ENCODE results near the gene FZR1. TPM values are rescaled to one million over a fixed set of nuclear protein-coding genes. Genes with fewer than 3 reads are reported as not detected.

The FZR1 gene
- total and polyA plus RNA-seq, 2 of the 13 experiments (the other 11 are each of a cell fraction or from before 2014, with no cell fraction given): 29.0 to 30.8 TPM

GRCh38 chr19:3500429-3501101, 5.5 kb upstream of the FZR1 start, which contains the start of gene DOHH (continued):
- TF ChIP-seq ZMAT5 (CRISPR knock-in tag; IDR thresholded peaks at IDR 0.05; ENCODE audit: borderline replicate concordance, low read depth): no peak
- TF ChIP-seq CCDC6 (CRISPR knock-in tag; IDR thresholded peaks at IDR 0.05): peak; percentile 90; the same call in 1 of the 2 replicates
- no peak for TF ChIP-seq ZNF740 (CRISPR knock-in tag; IDR thresholded peaks at IDR 0.05)
- TF ChIP-seq ISL2 (CRISPR knock-in tag; IDR thresholded peaks at IDR 0.05): no peak; the same call in 1 of the 2 replicates
- no peak; the same call in 1 of the 2 replicates for TF ChIP-seq ZSCAN12 (CRISPR knock-in tag; IDR thresholded peaks at IDR 0.05)
- TF ChIP-seq ZNF138 (CRISPR knock-in tag; IDR thresholded peaks at IDR 0.05; ENCODE audit: low read depth): peak; percentile 96
- 0 out of 2 replicates have a peak, but pooled peaks have one; percentile 56 for TF ChIP-seq KDM3A (CRISPR knock-in tag; IDR thresholded peaks at IDR 0.05; ENCODE audit: low read depth)
- 0 out of 2 replicates have a peak, but pooled peaks have one; percentile 57 for TF ChIP-seq ZFP36L1 (CRISPR knock-in tag; IDR thresholded peaks at IDR 0.05)
- TF ChIP-seq MAFF (IDR thresholded peaks at IDR 0.05; ENCODE audit: low read depth, low read length): peak; percentile 85
- peak; percentile 79 for TF ChIP-seq ZNF343 (CRISPR knock-in tag; IDR thresholded peaks at IDR 0.05)
- no peak for TF ChIP-seq ZNF850 (CRISPR knock-in tag; conservative IDR thresholded peaks at IDR 0.05)
- TF ChIP-seq ZNF563 (CRISPR knock-in tag; IDR thresholded peaks at IDR 0.05): peak; percentile 63; the same call in 1 of the 2 replicates
- TF ChIP-seq DRAP1 (CRISPR knock-in tag; IDR thresholded peaks at IDR 0.05): peak; percentile 70; the same call in 1 of the 2 replicates
- TF ChIP-seq SUZ12 (IDR thresholded peaks at IDR 0.05; ENCODE audit: low read depth, low read length): no peak
- TF ChIP-seq ATRX (CRISPR knock-in tag; IDR thresholded peaks at IDR 0.05; ENCODE audit: borderline replicate concordance): no peak
- TF ChIP-seq FOSL2 (CRISPR knock-in tag; IDR thresholded peaks at IDR 0.05): peak; percentile 59; the same call in 1 of the 2 replicates
- TF ChIP-seq ARID3A (IDR thresholded peaks at IDR 0.05; ENCODE audit: low read depth, low read length): no peak
- peak; percentile 74 for TF ChIP-seq ZNF792 (CRISPR knock-in tag; IDR thresholded peaks at IDR 0.05)
- no peak for TF ChIP-seq ZNF530 (CRISPR knock-in tag; IDR thresholded peaks at IDR 0.05; ENCODE audit: low read depth)
- TF ChIP-seq MXD3 (CRISPR knock-in tag; IDR thresholded peaks at IDR 0.05): peak; percentile 97
- TF ChIP-seq ZNF275 (CRISPR knock-in tag; IDR thresholded peaks at IDR 0.05; ENCODE audit: borderline replicate concordance): no peak
- 0 out of 2 replicates have a peak, but pooled peaks have one; percentile 27 for TF ChIP-seq NFE2L1 (CRISPR knock-in tag; IDR thresholded peaks at IDR 0.05; ENCODE audit: borderline replicate concordance)
- TF ChIP-seq BCL6 (CRISPR knock-in tag; IDR thresholded peaks at IDR 0.05): peak; percentile 54; the same call in 1 of the 2 replicates
- TF ChIP-seq ZNF251 (CRISPR knock-in tag; IDR thresholded peaks at IDR 0.05): no peak
- TF ChIP-seq MAF1 (CRISPR knock-in tag; IDR thresholded peaks at IDR 0.05; ENCODE audit: borderline replicate concordance): no peak; the same call in 1 of the 2 replicates

All from HepG2 (cell line).